Sigmoid colon (tissue), 4 donors: ENCODE data around the gene RORB.

ENCODE experiments used
- CTCF ChIP-seq, 4 experiments: fragments of 450-650 bp in 3 of 4; fragments of 200-600 bp in 1 of 4; IDR thresholded peaks; one replicate each; pipeline ENCODE4 v1.5.1; 2016 to 2019; ENCODE audit warnings: antibody characterized with exemption in 4 of 4, mild to moderate bottlenecking in 3 of 4, moderate library complexity in 2 of 4
- POLR2A ChIP-seq, 2 donors: fragments of 450-650 bp; IDR thresholded peaks; one replicate each; pipeline ENCODE4 v1.6.1; 2016; ENCODE audit warnings: antibody characterized with exemption in 2 of 2, mild to moderate bottlenecking in 2 of 2, moderate library complexity in 2 of 2
- POLR2AphosphoS5 ChIP-seq, 4 donors: sonication (generic); formaldehyde crosslinking; IDR thresholded peaks; one replicate each; pipeline ENCODE4 v1.6.1; 2017; ENCODE audit warnings: antibody characterized with exemption in 4 of 4

DNA sequence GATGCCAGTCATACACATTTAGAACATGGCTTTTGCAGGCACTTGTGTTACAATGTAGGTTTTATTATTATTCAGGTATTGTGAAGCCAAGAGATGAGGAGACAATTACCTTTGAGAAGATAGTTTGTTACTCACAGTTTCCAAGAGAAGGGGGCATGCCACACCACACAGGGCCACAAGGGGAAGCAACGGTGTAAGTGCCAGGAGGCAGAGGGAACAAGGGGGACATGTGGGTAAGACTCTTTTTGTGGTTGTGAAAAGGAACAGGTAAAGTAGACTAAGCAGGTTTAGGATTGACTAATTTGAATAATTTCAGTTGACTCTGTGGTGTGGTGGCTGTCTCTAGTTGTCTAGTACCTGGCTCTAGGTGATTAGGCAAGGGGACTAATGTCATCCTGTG lies 199.4 kb downstream of the RORB start:
- TF ChIP-seq CTCF (IDR thresholded peaks at IDR 0.05) (no peak), POLR2AphosphoS5 (IDR thresholded peaks at IDR 0.05) (no peak), POLR2A (IDR thresholded peaks at IDR 0.05) (no peak)
